GM19468 (cell line): Measurements from ENCODE around the gene NCAPG2.

Source experiments
- ATAC-seq: cut with Tn5 transposase; IDR thresholded peaks from one replicate; pipeline ENCODE4 v1.9.1; 2021; ENCODE audit warnings: mild to moderate bottlenecking, moderate library complexity, moderate number of reproducible peaks; ENCODE audit not compliant: unreplicated experiment; ENCODE audit errors: extremely low read depth

The NCAPG2 gene

GRCh38 chr7:158735935-158736334 is 31.3 kb upstream of the NCAPG2 start:
- ATAC-seq: no peak

- no peak for ATAC-seq
These were observed 30.3 kb upstream of the NCAPG2 start for GRCh38 chr7:158734861-158735260.

- no peak for ATAC-seq
These were observed 29.3 kb upstream of the NCAPG2 start for GRCh38 chr7:158733775-158734494.

- no peak for ATAC-seq
These were observed 28.6 kb upstream of the NCAPG2 start for GRCh38 chr7:158733220-158733519.

- no peak for ATAC-seq
These were observed 28.1 kb upstream of the NCAPG2 start for GRCh38 chr7:158732494-158733219.

- ATAC-seq: no peak
These were observed 27.2 kb upstream of the NCAPG2 start for GRCh38 chr7:158731761-158732160.

GRCh38 chr7:158730383-158731346 is 26.1 kb upstream of the NCAPG2 start:
- no peak for ATAC-seq

- ATAC-seq: no peak
These were observed 25.2 kb upstream of the NCAPG2 start for GRCh38 chr7:158729646-158730382.

GRCh38 chr7:158728911-158729645 is 24.5 kb upstream of the NCAPG2 start:
- ATAC-seq: no peak

- ATAC-seq: no peak
These were observed 23.1 kb upstream of the NCAPG2 start for GRCh38 chr7:158727690-158728089.

GRCh38 chr7:158726277-158726807 is 21.7 kb upstream of the NCAPG2 start:
- no peak for ATAC-seq

- no peak for ATAC-seq
These were observed 20.8 kb upstream of the NCAPG2 start for GRCh38 chr7:158725506-158725800.

GRCh38 chr7:158724658-158725505 is 20.3 kb upstream of the NCAPG2 start:
- no peak for ATAC-seq

- no peak for ATAC-seq
These were observed 19.2 kb upstream of the NCAPG2 start for GRCh38 chr7:158723714-158724385.

GRCh38 chr7:158723266-158723665 is 18.7 kb upstream of the NCAPG2 start:
- no peak for ATAC-seq

- ATAC-seq: no peak
These were observed 18.1 kb upstream of the NCAPG2 start for GRCh38 chr7:158722574-158723237.

GRCh38 chr7:158720112-158720511 is 15.5 kb upstream of the NCAPG2 start:
- ATAC-seq: no peak

GRCh38 chr7:158716802-158717201 is 12.2 kb upstream of the NCAPG2 start:
- no peak for ATAC-seq
